Transverse colon (tissue), 4 donors: ENCODE measurements around the gene SEC61A1. TPM values are rescaled to one million over a fixed set of nuclear protein-coding genes. Genes with fewer than 3 reads are reported as not detected.

Experiments used
- DNase-seq: peaks from one replicate; pipeline ENCODE4 v3.0.0-alpha.2; 2019
- H3K27ac ChIP-seq, 4 donors: fragments of 200-600 bp; sonication (generic); 2 replicates each; pipeline ENCODE4 v1.5.1; 2016 to 2018; ENCODE audit warnings: inconsistent platforms in 4 of 4
- H3K27me3 ChIP-seq: fragments of 200-600 bp; sonication (generic); 2 replicates; pipeline ENCODE4 v1.5.1; 2017; ENCODE audit warnings: inconsistent platforms
- H3K36me3 ChIP-seq, 4 donors: fragments of 200-600 bp; sonication (generic); 2 replicates each; pipeline ENCODE4 v1.5.1; 2017 to 2019; ENCODE audit warnings: inconsistent platforms in 4 of 4
- H3K4me1 ChIP-seq, 4 donors: fragments of 200-600 bp; sonication (generic); 2 replicates each; pipeline ENCODE4 v1.5.1; 2017 to 2020; ENCODE audit warnings: inconsistent platforms in 4 of 4
- H3K4me3 ChIP-seq, 4 donors: fragments of 200-600 bp; sonication (generic); 1 replicate in 1 of 4; 2 replicates in 3 of 4; pipeline versions ENCODE4 v1.5.1 to v1.6.1; 2017 to 2019; ENCODE audit warnings: inconsistent platforms in 4 of 4
- H3K9me3 ChIP-seq, 2 donors: fragments of 200-600 bp; sonication (generic); 2 replicates each; pipeline ENCODE4 v1.5.1; 2017 to 2019; ENCODE audit warnings: inconsistent platforms in 2 of 2
- CTCF ChIP-seq, 5 experiments: fragments of 200-600 bp in 3 of 5; fragments of 450-650 bp in 2 of 5; sonication (generic) in 3 of 5; IDR thresholded peaks; 1 replicate in 2 of 5; 2 replicates in 3 of 5; pipeline ENCODE4 v1.5.1; 2016 to 2017; ENCODE audit warnings: antibody characterized with exemption in 5 of 5, inconsistent platforms in 3 of 5, mild to moderate bottlenecking in 2 of 5, moderate library complexity in 1 of 5
- EP300 ChIP-seq: sonication (generic); formaldehyde crosslinking; IDR thresholded peaks from one replicate; pipeline ENCODE4 v1.6.1; 2017; ENCODE audit warnings: antibody characterized with exemption, low read depth
- POLR2A ChIP-seq: fragments of 450-650 bp; IDR thresholded peaks from one replicate; pipeline ENCODE4 v1.6.1; 2016; ENCODE audit warnings: antibody characterized with exemption, mild to moderate bottlenecking, moderate library complexity
- POLR2AphosphoS5 ChIP-seq, 3 donors: sonication (generic); formaldehyde crosslinking; IDR thresholded peaks; one replicate each; pipeline ENCODE4 v1.6.1; 2016; ENCODE audit warnings: antibody characterized with exemption in 3 of 3
- WGBS, 2 donors: methylation state at CpG; one replicate each; pipeline ENCODE4 v1.1.5; 2018; ENCODE audit warnings: low coverage in 1 of 2; 5-methylcytosine and 5-hydroxymethylcytosine counted together
- in situ Hi-C, 4 donors: fragments of 200-750 bp; cut with MboI; loops; one replicate each; pipeline versions ENCODE4 v1.15.0 to v1.15.1; 2017; ENCODE audit warnings: low sequenced_read_pairs in 3 of 4, low pct_ligation_motif_present in 1 of 4, low pct_unique_long_range_greater_than_20kb in 1 of 4
- intact Hi-C: fragments of 100-400 bp; cut with DNase I; formaldehyde crosslinking; loops from one replicate; pipeline ENCODE4 v1.15.1; 2023; ENCODE audit warnings: low total_unique reads
- total RNA-seq, 4 donors: library from RNA; depleted of rRNA; stranded (reverse); fragments of >200 nt; gene quantifications; one replicate each; pipeline ENCODE4 v1.1.0, GENCODE V29; 2016

The SEC61A1 gene
- total RNA-seq, 4 donors from 2014 or later = 86.6 to 116 (median 115) TPM

GRCh38 chr3:128080323-128081080, 28.3 kb downstream of the SEC61A1 start:
- Histone ChIP-seq H3K27ac (no peak overlapping the region), H3K4me3 (no peak overlapping the region), H3K9me3 (no peaks in the 10 kb centered on the region), H3K27me3 (peaks cover 4% of the 10 kb centered on the region), H3K4me1 (peaks cover 14 to 52% (median 41%) of the 10 kb centered on the region in 4 donors), H3K36me3 (no peaks in the 10 kb centered on the region)
- no peak for DNase-seq
- in situ Hi-C loops = loop anchor here in 3 of 4 donors (25.0 kb wide), 3 partner anchors 407 to 532 kb away; partner anchors contain the start of gene GATA2 (in 1 of the 3)
- TF ChIP-seq POLR2AphosphoS5 (IDR thresholded peaks at IDR 0.05) = no peak
- no peak for TF ChIP-seq POLR2A
- TF ChIP-seq CTCF (IDR thresholded peaks at IDR 0.05) = no peak
- no peak for TF ChIP-seq EP300
- intact Hi-C loops = no loop called here
- WGBS, 2 donors = 72 to 88% methylated on average over 4 to 6 of the region's 6 CpGs

- 81% methylated on average over 6 of the region's 6 CpGs; no CpG with 5 or more reads in 1 of the 2 donors for WGBS, 2 donors
- intact Hi-C loops = no loop called here
- H3K27ac ChIP-seq = peak overlapping the region in 1 of 4 donors; percentile 22
Measured at GRCh38 chr3:128081226-128081625, 29.0 kb downstream of the SEC61A1 start.

GRCh38 chr3:128081846-128082245, 29.6 kb downstream of the SEC61A1 start:
- Histone ChIP-seq H3K27ac (peak overlapping the region in 1 of 4 donors; percentile 22), H3K9me3 (no peaks in the 10 kb centered on the region), H3K4me3 (no peak overlapping the region), H3K4me1 (peaks cover 6 to 40% (median 31%) of the 10 kb centered on the region in 4 donors), H3K36me3 (no peaks in the 10 kb centered on the region), H3K27me3 (no peaks in the 10 kb centered on the region)
- 58 to 73% methylated on average over 2 to 4 of the region's 4 CpGs for WGBS, 2 donors
- DNase-seq = no peak
- intact Hi-C loops (no loop called here), in situ Hi-C loops (loop anchor here in 3 of 4 donors (25.0 kb wide), 3 partner anchors 405 to 530 kb away; partner anchors contain the start of gene GATA2 (in 1 of the 3))
- no peak for TF ChIP-seq EP300
- no peak for TF ChIP-seq CTCF (IDR thresholded peaks at IDR 0.05)
- TF ChIP-seq POLR2AphosphoS5 (IDR thresholded peaks at IDR 0.05) = no peak
- TF ChIP-seq POLR2A = no peak

More at GRCh38 chr3:128081226-128081625, 29.0 kb downstream of the SEC61A1 start:
- DNase-seq = no peak
- H3K9me3 ChIP-seq = no peaks in the 10 kb centered on the region
- peaks cover 10 to 46% (median 36%) of the 10 kb centered on the region in 4 donors for H3K4me1 ChIP-seq
- TF ChIP-seq CTCF (IDR thresholded peaks at IDR 0.05) (no peak), POLR2AphosphoS5 (IDR thresholded peaks at IDR 0.05) (no peak), EP300 (no peak), POLR2A (no peak)
- no peak overlapping the region for H3K4me3 ChIP-seq
- peaks cover 4% of the 10 kb centered on the region for H3K27me3 ChIP-seq
- H3K36me3 ChIP-seq = no peaks in the 10 kb centered on the region
- in situ Hi-C loops = loop anchor here in 3 of 4 donors (25.0 kb wide), 3 partner anchors 406 to 531 kb away; partner anchors contain the start of gene GATA2 (in 1 of the 3)

- no peak overlapping the region for H3K27ac ChIP-seq
- peaks cover 6 to 38% (median 25%) of the 10 kb centered on the region in 4 donors for H3K4me1 ChIP-seq
- intact Hi-C loops (no loop called here), in situ Hi-C loops (loop anchor here in 3 of 4 donors (25.0 kb wide), 3 partner anchors 405 to 530 kb away; partner anchors contain the start of gene GATA2 (in 1 of the 3))
- WGBS, 2 donors = 67 to 89% methylated on average over 2 to 10 of the region's 10 CpGs
- H3K4me3 ChIP-seq = no peak overlapping the region
- H3K9me3 ChIP-seq = no peaks in the 10 kb centered on the region
- TF ChIP-seq CTCF (IDR thresholded peaks at IDR 0.05) (no peak), POLR2A (no peak), POLR2AphosphoS5 (IDR thresholded peaks at IDR 0.05) (no peak), EP300 (no peak)
- no peaks in the 10 kb centered on the region for H3K36me3 ChIP-seq
- DNase-seq = no peak
- no peaks in the 10 kb centered on the region for H3K27me3 ChIP-seq
Measured at GRCh38 chr3:128082546-128082945, 30.3 kb downstream of the SEC61A1 start.
